HG03175 (cell line): ENCODE results near the gene SAMD4B.

Experiments used
- ATAC-seq: cut with Tn5 transposase; IDR thresholded peaks from one replicate; pipeline ENCODE4 v1.9.1; 2021; ENCODE audit warnings: mild to moderate bottlenecking, moderate library complexity; ENCODE audit not compliant: unreplicated experiment

Gene SAMD4B

DNA sequence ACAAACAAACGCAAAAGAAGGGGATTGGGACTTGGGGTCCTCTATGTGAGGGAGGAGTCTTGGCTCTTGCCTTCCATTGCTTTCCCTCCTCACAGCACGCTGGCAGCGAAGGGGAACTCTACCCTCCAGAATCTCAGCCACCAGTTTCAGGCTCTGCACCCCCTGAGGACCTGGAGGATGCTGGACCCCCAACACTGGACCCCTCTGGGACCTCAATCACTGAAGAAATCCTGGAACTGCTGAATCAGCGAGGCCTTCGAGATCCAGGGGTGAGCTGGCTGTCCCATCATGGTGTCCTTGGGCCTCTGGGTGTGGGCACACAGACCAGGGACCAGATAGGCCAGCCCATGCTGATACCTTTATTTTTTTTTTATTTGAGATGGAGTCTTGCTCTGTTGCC, 79.8 kb downstream of the SAMD4B start:
- no peak for ATAC-seq

- no peak for ATAC-seq
Measured at GRCh38 chr19:39423258-39424086, 81.3 kb downstream of the SAMD4B start.

DNA sequence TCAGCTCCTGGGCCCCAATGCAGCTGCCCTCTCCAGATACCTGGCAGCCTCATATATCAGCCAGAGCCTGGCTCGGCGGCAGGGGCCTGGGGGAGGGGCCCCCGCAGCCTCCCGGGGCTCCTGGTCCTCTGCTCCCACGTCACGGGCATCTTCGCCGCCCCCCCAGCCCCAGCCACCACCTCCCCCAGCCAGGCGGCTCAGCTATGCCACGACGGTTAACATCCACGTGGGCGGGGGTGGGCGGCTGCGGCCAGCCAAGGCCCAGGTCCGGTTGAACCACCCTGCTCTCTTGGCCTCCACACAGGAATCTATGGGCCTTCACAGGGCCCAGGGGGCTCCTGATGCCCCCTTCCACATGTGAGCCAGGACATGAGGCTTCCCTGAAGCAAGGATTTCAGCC, 82.7 kb downstream of the SAMD4B start:
- ATAC-seq = no peak

- no peak for ATAC-seq
Measured at GRCh38 chr19:39425744-39426143, 83.5 kb downstream of the SAMD4B start.

GRCh38 chr19:39426170-39426569, 83.9 kb downstream of the SAMD4B start:
- no peak for ATAC-seq

DNA sequence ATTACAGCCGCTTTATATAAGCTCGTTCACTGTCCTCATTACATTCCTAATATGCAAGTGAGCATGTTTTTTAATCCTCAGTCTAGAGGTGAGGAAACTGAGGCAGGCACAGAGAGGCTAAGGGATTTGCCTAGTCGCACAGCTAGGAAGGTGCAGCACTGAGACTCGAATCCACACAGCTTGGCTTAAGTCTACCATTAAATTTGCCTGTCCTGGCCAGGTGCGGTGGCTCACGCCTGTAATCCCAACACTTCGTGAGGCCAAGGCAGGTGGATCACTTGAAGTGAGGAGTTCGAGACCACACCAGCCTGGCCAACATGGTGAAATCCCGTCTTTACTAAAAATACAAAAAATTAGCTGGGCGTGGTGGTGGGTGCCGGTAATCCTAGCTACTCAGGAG, 85.5 kb downstream of the SAMD4B start:
- no peak for ATAC-seq

DNA sequence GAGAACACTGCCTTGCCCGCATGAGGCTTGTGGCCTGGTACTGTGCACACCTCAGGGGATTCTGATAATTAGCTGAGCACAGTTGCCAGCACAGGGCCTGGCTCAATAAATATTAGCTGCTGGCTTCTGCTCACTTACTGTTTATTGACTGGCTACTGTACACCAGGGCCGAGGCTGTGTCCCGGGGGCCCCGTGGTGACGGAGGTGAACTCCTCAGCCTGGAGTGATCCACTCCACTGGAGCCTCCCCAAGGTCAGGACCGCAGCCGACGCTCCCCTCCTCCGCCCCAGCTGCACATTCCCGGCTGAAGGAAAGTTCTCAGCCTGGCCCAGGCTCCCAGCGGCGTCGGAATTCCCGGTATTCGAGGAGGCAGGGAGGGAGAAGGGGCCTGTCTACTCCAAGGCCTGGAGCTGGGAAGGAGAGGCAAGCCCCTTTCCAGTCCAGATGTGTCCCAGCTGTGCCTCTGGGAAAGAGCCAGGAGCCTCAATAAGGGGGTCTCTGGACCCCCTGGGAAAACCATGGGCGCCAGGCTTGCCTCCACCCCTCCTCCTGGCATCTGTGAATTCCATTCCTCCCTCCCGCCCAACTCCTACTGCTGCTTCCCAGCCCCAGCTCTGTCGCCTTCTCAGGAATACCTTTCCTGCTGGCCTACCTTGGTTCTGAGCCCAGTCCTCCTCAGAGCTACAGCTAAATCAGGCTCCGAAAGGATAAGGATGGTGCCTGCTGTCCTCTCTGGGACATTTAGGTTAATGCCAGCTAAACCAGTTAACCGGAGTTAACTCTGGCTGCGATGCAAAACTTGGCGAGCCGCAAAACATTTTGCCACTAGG, 86.3 kb downstream of the SAMD4B start:
- no peak for ATAC-seq

GRCh38 chr19:39430675-39431593, 88.7 kb downstream of the SAMD4B start:
- peak; percentile 41 for ATAC-seq

- ATAC-seq = no peak
Measured at GRCh38 chr19:39432677-39433025, 90.4 kb downstream of the SAMD4B start.

DNA sequence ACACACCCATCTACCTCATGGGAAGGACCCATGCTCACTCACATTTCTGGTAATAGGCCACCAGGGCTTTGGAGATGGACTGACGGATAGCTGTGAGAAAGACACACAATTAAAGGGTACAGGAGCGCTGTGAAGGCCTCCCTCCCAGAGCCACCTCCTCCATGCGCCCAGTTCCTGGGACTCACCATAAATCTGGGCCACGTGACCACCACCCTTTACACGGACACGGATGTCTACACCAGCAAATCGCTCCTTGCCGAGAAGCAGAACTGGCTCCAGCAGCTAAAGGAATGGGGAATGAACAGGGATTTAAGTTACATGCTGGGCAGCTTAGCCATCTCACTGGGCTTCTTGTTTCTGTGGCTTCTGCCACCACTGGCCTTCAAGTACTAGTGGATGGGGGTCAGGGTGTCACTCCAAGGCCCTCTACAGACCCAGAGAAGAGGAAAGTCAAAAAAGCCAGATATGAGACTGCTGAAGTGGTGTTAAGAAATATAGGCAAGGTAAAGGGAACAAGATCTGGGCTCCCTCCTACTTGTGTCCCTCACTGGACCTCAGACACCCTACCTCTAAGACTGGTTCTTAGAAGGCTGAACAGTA, 91.4 kb downstream of the SAMD4B start:
- ATAC-seq = no peak

DNA sequence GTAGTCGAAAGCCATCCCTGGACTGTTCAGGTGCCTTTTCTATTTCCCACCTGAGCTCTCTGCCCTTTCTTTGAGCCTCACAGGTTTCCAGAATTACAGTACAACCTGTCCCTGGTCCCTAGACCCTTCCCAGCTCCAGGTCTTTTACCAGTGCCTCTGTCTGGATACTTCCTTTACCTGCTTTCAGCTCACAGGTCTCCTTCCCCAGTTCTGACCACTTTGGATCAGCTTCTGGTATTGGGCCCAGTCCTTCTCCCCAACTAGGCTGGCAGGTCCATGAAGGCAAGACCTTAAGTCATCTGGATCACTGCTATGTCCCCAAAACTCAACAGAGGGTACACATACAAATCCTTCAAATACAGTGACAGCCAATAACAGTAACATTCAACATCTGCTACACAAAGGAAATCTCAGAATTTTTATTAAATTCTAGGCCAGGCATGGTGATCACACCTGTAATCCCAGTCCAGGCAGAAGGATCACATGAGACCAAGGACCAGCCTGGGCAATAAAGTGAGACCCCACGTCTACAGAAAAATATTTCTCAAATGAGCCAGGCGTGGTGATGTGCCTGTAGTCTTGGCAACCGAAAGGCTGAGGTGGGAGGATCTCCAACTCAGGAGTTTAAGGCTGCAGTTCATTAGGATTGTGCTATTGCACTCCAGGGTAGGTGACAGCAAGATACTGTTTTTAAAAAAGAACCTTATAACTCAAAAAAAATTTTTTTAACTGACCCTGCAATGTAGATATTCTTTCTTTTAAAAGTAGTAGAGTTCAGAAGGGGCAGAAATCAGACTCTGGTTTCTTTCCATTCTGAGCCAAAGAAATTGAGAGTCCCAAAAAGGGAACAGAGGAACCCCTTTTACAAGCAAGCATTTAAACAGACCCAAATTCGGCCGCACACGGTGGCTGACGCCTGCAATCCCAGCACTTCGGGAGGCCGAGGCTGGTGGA, 92.2 kb downstream of the SAMD4B start:
- no peak for ATAC-seq
